HEK293 (cell line): ENCODE measurements around the gene NTMT1.

ENCODE experiments used
- GFI1B ChIP-seq: fragments of 450-650 bp; formaldehyde crosslinking; IDR thresholded peaks from 2 replicates; pipeline ENCODE4 v1.5.1; 2016; ENCODE audit warnings: missing biosample characterization, missing genetic modification characterization
- HOXC10 ChIP-seq: sonication (generic); formaldehyde crosslinking; IDR thresholded peaks from 2 replicates; pipeline ENCODE4 v1.8.1; 2023; ENCODE audit warnings: mild to moderate bottlenecking, missing genetic modification reagents
- KLF10 ChIP-seq: fragments of 450-650 bp; IDR thresholded peaks from 2 replicates; pipeline ENCODE4 v1.5.1; 2018; ENCODE audit warnings: missing biosample characterization, mild to moderate bottlenecking, missing genetic modification characterization
- MEIS1 ChIP-seq: sonication (generic); formaldehyde crosslinking; IDR thresholded peaks from 2 replicates; pipeline ENCODE4 v1.8.1; 2022; ENCODE audit warnings: missing genetic modification reagents, mild to moderate bottlenecking, borderline replicate concordance
- MYNN ChIP-seq: fragments of 450-650 bp; formaldehyde crosslinking; IDR thresholded peaks from 2 replicates; pipeline ENCODE4 v1.5.1; 2016; ENCODE audit warnings: missing biosample characterization, missing genetic modification characterization, borderline replicate concordance
- PBX3 ChIP-seq: sonication (generic); formaldehyde crosslinking; IDR thresholded peaks from 2 replicates; pipeline ENCODE4 v1.8.1; 2022; ENCODE audit warnings: mild to moderate bottlenecking, moderate library complexity, missing genetic modification reagents
- PRDM10 ChIP-seq: fragments of 450-650 bp; formaldehyde crosslinking; IDR thresholded peaks from 2 replicates; pipeline ENCODE4 v1.5.1; 2016; ENCODE audit warnings: missing biosample characterization, missing genetic modification characterization
- SP2 ChIP-seq: fragments of 450-650 bp; formaldehyde crosslinking; IDR thresholded peaks from 2 replicates; pipeline ENCODE4 v1.5.1; 2016; ENCODE audit warnings: missing biosample characterization, missing genetic modification characterization
- TRIM28 ChIP-seq: IDR thresholded peaks from 2 replicates; pipeline ENCODE4 v1.6.1; 2011; ENCODE audit warnings: low read length, control low read depth, borderline replicate concordance
- TSHZ1 ChIP-seq: fragments of 450-650 bp; formaldehyde crosslinking; IDR thresholded peaks from 2 replicates; pipeline ENCODE4 v1.5.1; 2016; ENCODE audit warnings: missing biosample characterization, missing genetic modification characterization, borderline replicate concordance
- ZBTB10 ChIP-seq: fragments of 450-650 bp; formaldehyde crosslinking; IDR thresholded peaks from 2 replicates; pipeline ENCODE4 v1.5.1; 2016; ENCODE audit warnings: missing biosample characterization, missing genetic modification characterization
- ZNF121 ChIP-seq: fragments of 450-650 bp; formaldehyde crosslinking; IDR thresholded peaks from 2 replicates; pipeline ENCODE4 v1.5.1; 2016; ENCODE audit warnings: missing biosample characterization, missing genetic modification characterization
- ZNF133 ChIP-seq: fragments of 450-650 bp; formaldehyde crosslinking; IDR thresholded peaks from 2 replicates; pipeline ENCODE4 v1.5.1; 2016; ENCODE audit warnings: missing biosample characterization, missing genetic modification characterization
- ZNF23 ChIP-seq: fragments of 450-650 bp; formaldehyde crosslinking; IDR thresholded peaks from 2 replicates; pipeline ENCODE4 v1.5.1; 2016; ENCODE audit warnings: missing biosample characterization, missing genetic modification characterization, borderline replicate concordance
- ZNF292 ChIP-seq: fragments of 450-650 bp; formaldehyde crosslinking; IDR thresholded peaks from 2 replicates; pipeline ENCODE4 v1.5.1; 2016; ENCODE audit warnings: low read depth, missing biosample characterization, missing genetic modification characterization, borderline replicate concordance
- ZNF302 ChIP-seq: fragments of 450-650 bp; formaldehyde crosslinking; IDR thresholded peaks from 2 replicates; pipeline ENCODE4 v1.5.1; 2016; ENCODE audit warnings: missing biosample characterization, missing genetic modification characterization, low read depth
- ZNF341 ChIP-seq: fragments of 450-650 bp; formaldehyde crosslinking; IDR thresholded peaks from 2 replicates; pipeline ENCODE4; 2016; ENCODE audit warnings: low read depth, missing biosample characterization, missing genetic modification characterization
- ZNF514 ChIP-seq: fragments of 450-650 bp; formaldehyde crosslinking; IDR thresholded peaks from 2 replicates; pipeline ENCODE4 v1.5.1; 2016; ENCODE audit warnings: missing biosample characterization, missing genetic modification characterization
- ZNF558 ChIP-seq: fragments of 450-650 bp; formaldehyde crosslinking; IDR thresholded peaks from 2 replicates; pipeline ENCODE4 v1.5.1; 2016; ENCODE audit warnings: missing biosample characterization, missing genetic modification characterization
- ZNF571 ChIP-seq: fragments of 450-650 bp; formaldehyde crosslinking; IDR thresholded peaks from 2 replicates; pipeline ENCODE4 v1.5.0; 2017; ENCODE audit warnings: missing biosample characterization, missing genetic modification characterization
- ZNF580 ChIP-seq: fragments of 450-650 bp; formaldehyde crosslinking; IDR thresholded peaks from 2 replicates; pipeline ENCODE4 v1.5.1; 2016; ENCODE audit warnings: missing biosample characterization, missing genetic modification characterization
- ZNF585B ChIP-seq: fragments of 450-650 bp; formaldehyde crosslinking; IDR thresholded peaks from 2 replicates; pipeline ENCODE4 v1.5.1; 2016; ENCODE audit warnings: missing biosample characterization, missing genetic modification characterization
- ZNF645 ChIP-seq: fragments of 450-650 bp; formaldehyde crosslinking; IDR thresholded peaks from 2 replicates; pipeline ENCODE4; 2016; ENCODE audit warnings: missing biosample characterization, missing genetic modification characterization
- ZNF677 ChIP-seq: fragments of 450-650 bp; IDR thresholded peaks from 2 replicates; pipeline ENCODE4 v1.5.0; 2018; ENCODE audit warnings: missing biosample characterization, mild to moderate bottlenecking, missing genetic modification characterization, moderate library complexity
- ZNF777 ChIP-seq: fragments of 450-650 bp; formaldehyde crosslinking; IDR thresholded peaks from 2 replicates; pipeline ENCODE4 v1.5.1; 2017; ENCODE audit warnings: missing biosample characterization, missing genetic modification characterization, borderline replicate concordance
- ZNF785 ChIP-seq: fragments of 450-650 bp; formaldehyde crosslinking; IDR thresholded peaks from 2 replicates; pipeline ENCODE4 v1.5.1; 2016; ENCODE audit warnings: missing biosample characterization, missing genetic modification characterization
- ZNF791 ChIP-seq: fragments of 450-650 bp; formaldehyde crosslinking; IDR thresholded peaks from 2 replicates; pipeline ENCODE4 v1.5.1; 2016; ENCODE audit warnings: missing biosample characterization, missing genetic modification characterization

NTMT1 gene

GRCh38 chr9:129610473-129611306, 15.3 kb upstream of the NTMT1 start (continued):
- TF ChIP-seq TSHZ1 (no peak), ZNF677 (tag by site-specific recombination) (no peak), ZNF558 (tag by site-specific recombination) (no peak), MYNN (tag by site-specific recombination) (no peak), PBX3 (CRISPR knock-in tag) (no peak), ZNF777 (tag by site-specific recombination) (no peak), MEIS1 (CRISPR knock-in tag) (no peak), TRIM28 (no peak), ZNF292 (tag by site-specific recombination) (no peak), ZNF514 (no peak), ZNF580 (tag by site-specific recombination) (no peak), ZBTB10 (tag by site-specific recombination) (peak; percentile 71; the same call in 1 of the 2 replicates), ZNF133 (tag by site-specific recombination) (no peak), ZNF121 (no peak), HOXC10 (no peak), ZNF785 (tag by site-specific recombination) (peak; percentile 26; the same call in 1 of the 2 replicates), KLF10 (tag by site-specific recombination) (peak; percentile 47; the same call in 1 of the 2 replicates), ZNF302 (tag by site-specific recombination) (no peak), PRDM10 (tag by site-specific recombination) (peak; percentile 50; the same call in 1 of the 2 replicates), ZNF645 (tag by site-specific recombination) (no peak), ZNF23 (tag by site-specific recombination) (no peak), GFI1B (tag by site-specific recombination) (no peak), ZNF585B (tag by site-specific recombination) (no peak), ZNF791 (tag by site-specific recombination) (no peak), ZNF341 (no peak), ZNF571 (tag by site-specific recombination) (no peak), SP2 (tag by site-specific recombination) (no peak)
